H1 (cell line): ENCODE data around the gene PAX8. TPM values are rescaled to one million over a fixed set of nuclear protein-coding genes. Genes with fewer than 3 reads are reported as not detected.

Source experiments
- CTCF ChIA-PET: fragments of 300-600 bp; sonication (Branson Sonifier 250); formaldehyde crosslinking; loops from one replicate; lab custom pipeline; 2021; ENCODE audit not compliant: partially characterized antibody; lab: Charles Lee
- POLR2A ChIA-PET: fragments of 300-600 bp; sonication (Branson Sonifier 250); formaldehyde crosslinking; loops from one replicate; lab custom pipeline; 2021; ENCODE audit warnings: inconsistent platforms; ENCODE audit not compliant: partially characterized antibody; lab: Charles Lee
- DNase-seq, 2 experiments: peaks; one replicate each; pipeline versions ENCODE4 v3.0.0 to v3.0.0-alpha.2; 2010 to 2022; ENCODE audit warnings: low spot score in 2 of 2, low read depth in 1 of 2, mixed read lengths in 1 of 2
- FAIRE-seq: peaks from 2 replicates; lab custom pipeline; 2011; peaks lifted over from hg19 to GRCh38; lab: Jason Lieb, UNC
- H2AFZ ChIP-seq: 2 replicates; pipeline ENCODE4 v1.8.1; 2012; ENCODE audit warnings: low read length, inconsistent platforms
- H2AK5ac ChIP-seq: 2 replicates; pipeline ENCODE4 v1.6.1; 2013; ENCODE audit warnings: low read depth, low read length
- H2BK120ac ChIP-seq: replicated peaks from 2 replicates; pipeline ENCODE3; 2013; ENCODE audit warnings: low read depth, low read length, inconsistent platforms
- H2BK12ac ChIP-seq: 2 replicates; pipeline ENCODE4 v1.6.1; 2013; ENCODE audit warnings: low read depth, low read length
- H2BK15ac ChIP-seq: 2 replicates; pipeline ENCODE4 v1.6.1; 2013; ENCODE audit warnings: low read length
- H2BK20ac ChIP-seq: 2 replicates; pipeline ENCODE4 v1.6.1; 2013; ENCODE audit warnings: low read length
- H2BK5ac ChIP-seq: 2 replicates; pipeline ENCODE4 v1.6.1; 2013; ENCODE audit warnings: low read depth, low read length
- H3K14ac ChIP-seq: 2 replicates; pipeline ENCODE4 v1.6.1; 2013; ENCODE audit warnings: inconsistent platforms; ENCODE audit not compliant: insufficient read length
- H3K18ac ChIP-seq: 2 replicates; pipeline ENCODE4 v1.6.1; 2013; ENCODE audit warnings: low read length; ENCODE audit errors: extremely low read depth
- H3K23ac ChIP-seq: 2 replicates; pipeline ENCODE4 v1.6.1; 2013; ENCODE audit warnings: inconsistent platforms; ENCODE audit not compliant: insufficient read length
- H3K23me2 ChIP-seq: 2 replicates; pipeline ENCODE4 v1.6.1; 2013; ENCODE audit warnings: low read depth, low read length
- H3K27ac ChIP-seq: 2 replicates; pipeline ENCODE4 v1.6.1; 2011; ENCODE audit warnings: low read depth, low read length, inconsistent platforms
- H3K27me3 ChIP-seq, 4 experiments: replicated peaks in 1 of 4; 1 replicate in 1 of 4; 2 replicates in 3 of 4; pipeline versions ENCODE4 v1.6.1 to v1.8.1; 2011 to 2013; ENCODE audit warnings: low read length in 3 of 4, mild to moderate bottlenecking in 3 of 4, inconsistent platforms in 2 of 4, mixed read lengths in 2 of 4, moderate library complexity in 1 of 4; ENCODE audit not compliant: control insufficient read depth in 3 of 4, insufficient read depth in 3 of 4; ENCODE audit errors: extremely low read depth in 1 of 4
- H3K36me3 ChIP-seq, 4 experiments: 2 replicates each; pipeline versions ENCODE4 v1.6.1 to v1.8.1; 2011 to 2013; ENCODE audit warnings: mild to moderate bottlenecking in 4 of 4, low read length in 3 of 4, moderate library complexity in 2 of 4, control low read depth in 1 of 4, inconsistent platforms in 1 of 4; ENCODE audit not compliant: insufficient read depth in 4 of 4, control insufficient read depth in 2 of 4
- H3K4ac ChIP-seq: replicated peaks from 2 replicates; pipeline ENCODE3; 2013; ENCODE audit warnings: low read length, low read depth, mixed read lengths, inconsistent platforms; ENCODE audit not compliant: insufficient read length
- H3K4me1 ChIP-seq, 4 experiments: replicated peaks in 1 of 4; 1 replicate in 1 of 4; 2 replicates in 3 of 4; pipeline versions ENCODE4 v1.6.1 to v1.8.1; 2011 to 2013; ENCODE audit warnings: low read length in 3 of 4, inconsistent platforms in 2 of 4, mixed read lengths in 1 of 4; ENCODE audit not compliant: insufficient read depth in 4 of 4, control insufficient read depth in 3 of 4
- H3K4me2 ChIP-seq, 2 experiments: 2 replicates each; pipeline versions ENCODE4 v1.6.1 to v1.8.1; 2011 to 2013; ENCODE audit warnings: low read depth in 2 of 2, low read length in 2 of 2, control low read depth in 1 of 2, inconsistent platforms in 1 of 2, mild to moderate bottlenecking in 1 of 2; ENCODE audit not compliant: insufficient read depth in 1 of 2
- H3K4me3 ChIP-seq, 4 experiments: fragments of 200-600, 300-600 bp in 1 of 4; sonication (generic), shearing (Covaris generic), sonication (Bioruptor Twin) in 1 of 4; 2 replicates each; pipeline versions ENCODE4 v1.5.1 to v1.8.1; 2011 to 2016; ENCODE audit warnings: low read length in 4 of 4, low read depth in 3 of 4, control low read depth in 2 of 4, inconsistent platforms in 2 of 4, mild to moderate bottlenecking in 2 of 4, mixed read lengths in 1 of 4, moderate library complexity in 1 of 4; ENCODE audit not compliant: insufficient read depth in 2 of 4; ENCODE audit errors: extremely low read depth in 1 of 4
- H3K56ac ChIP-seq: replicated peaks from 2 replicates; pipeline ENCODE3; 2013; ENCODE audit warnings: low read depth, mild to moderate bottlenecking, mixed read lengths, low read length, inconsistent platforms; ENCODE audit not compliant: insufficient read length
- H3K79me1 ChIP-seq: 2 replicates; pipeline ENCODE4 v1.6.1; 2013; ENCODE audit warnings: low read depth, low read length, control low read depth
- H3K79me2 ChIP-seq, 2 experiments: 2 replicates each; pipeline versions ENCODE4 v1.6.1 to v1.8.1; 2012 to 2013; ENCODE audit warnings: low read length in 2 of 2, mild to moderate bottlenecking in 2 of 2, inconsistent platforms in 1 of 2; ENCODE audit not compliant: insufficient read depth in 2 of 2, control insufficient read depth in 1 of 2
- H3K9ac ChIP-seq, 4 experiments: replicated peaks in 1 of 4; 1 replicate in 1 of 4; 2 replicates in 3 of 4; pipeline versions ENCODE4 v1.6.1 to v1.8.1; 2011 to 2013; ENCODE audit warnings: low read depth in 3 of 4, low read length in 3 of 4, control low read depth in 2 of 4, mild to moderate bottlenecking in 2 of 4, moderate library complexity in 2 of 4, inconsistent platforms in 1 of 4; ENCODE audit errors: extremely low read depth in 1 of 4
- H3K9me3 ChIP-seq, 2 experiments: 2 replicates each; pipeline versions ENCODE4 v1.6.1 to v1.8.1; 2012 to 2013; ENCODE audit warnings: mild to moderate bottlenecking in 2 of 2, moderate library complexity in 2 of 2, control low read depth in 1 of 2, inconsistent platforms in 1 of 2, low read depth in 1 of 2, low read length in 1 of 2, mixed read lengths in 1 of 2; ENCODE audit not compliant: insufficient read depth in 2 of 2
- H4K20me1 ChIP-seq, 2 experiments: replicated peaks in 1 of 2; 2 replicates each; pipeline versions ENCODE3 to v1.8.1; 2011 to 2013; ENCODE audit warnings: inconsistent platforms in 2 of 2, low read length in 2 of 2, mild to moderate bottlenecking in 1 of 2; ENCODE audit not compliant: insufficient read depth in 2 of 2, control insufficient read depth in 1 of 2
- H4K5ac ChIP-seq: 2 replicates; pipeline ENCODE4 v1.6.1; 2013; ENCODE audit warnings: low read length, low read depth, mixed read lengths, inconsistent platforms; ENCODE audit not compliant: insufficient read length
- H4K8ac ChIP-seq: 2 replicates; pipeline ENCODE4 v1.8.0; 2013; ENCODE audit warnings: mild to moderate bottlenecking, moderate library complexity, low read length, inconsistent platforms; ENCODE audit not compliant: insufficient read depth; ENCODE audit errors: extremely low read depth
- H4K91ac ChIP-seq: replicated peaks from 2 replicates; pipeline ENCODE3; 2013; ENCODE audit warnings: low read length, mixed read lengths, inconsistent platforms; ENCODE audit not compliant: insufficient read length
- BRCA1 ChIP-seq: IDR thresholded peaks from 2 replicates; pipeline ENCODE4 v1.6.1; 2012; ENCODE audit warnings: low read depth, low read length, improper control_type of control experiment
- RAD21 ChIP-seq, 2 experiments: IDR thresholded peaks in 1 of 2; conservative IDR thresholded peaks in 1 of 2; 2 replicates each; pipeline ENCODE4 v1.6.1; 2011; ENCODE audit warnings: low read depth in 2 of 2, low read length in 2 of 2, improper control_type of control experiment in 1 of 2, inconsistent platforms in 1 of 2, mild to moderate bottlenecking in 1 of 2, moderate library complexity in 1 of 2
- WGBS, 2 experiments: shearing (Covaris generic) in 1 of 2; methylation state at CpG; one replicate each; pipeline versions ENCODE4 v1.1.6 to v1.1.7; 2013 to 2015; ENCODE audit warnings: low lambda C conversion rate in 2 of 2, mixed read lengths in 2 of 2, inconsistent platforms in 1 of 2, low coverage in 1 of 2, missing lambda C conversion rate in 1 of 2; ENCODE audit not compliant: insufficient replicate concordance in 2 of 2, insufficient coverage in 1 of 2, insufficient read length in 1 of 2; ENCODE audit errors: extremely low coverage in 1 of 2, missing lambda C conversion rate in 1 of 2; 5-methylcytosine and 5-hydroxymethylcytosine counted together
- polyA plus RNA-seq, 7 experiments: library from polyadenylated mRNA; depleted of rRNA in 3 of 7; stranded (reverse) in 5 of 7; unstranded in 2 of 7; fragments of >200 nt in 5 of 7; fragments of 200-250 nt in 2 of 7; gene quantifications; 1 replicate in 5 of 7; 2 replicates in 1 of 7; 4 replicates in 1 of 7; pipeline versions ENCODE4 v1.2.1 to v1.2.3, GENCODE V29; 2011 to 2013; ENCODE audit warnings: missing spikeins in 2 of 7, mixed read lengths in 2 of 7
- total RNA-seq: library from RNA; stranded (reverse); fragmentation: NEBNext Ultra II Directional; extraction: Animal tissue kit (Norgen Biotek cat#: 25700); gene quantifications from 2 replicates; pipeline ENCODE4 v1.2.1, GENCODE V29; 2021
- TF ChIP-seq, protein P1 (sequence below), 3 experiments: IDR thresholded peaks; 1 replicate in 2 of 3; 2 replicates in 1 of 3; pipeline versions ENCODE4 v1.5.1 to v1.6.1; 2011; ENCODE audit warnings: low read length in 3 of 3, mild to moderate bottlenecking in 3 of 3, inconsistent platforms in 2 of 3, low read depth in 1 of 3, moderate library complexity in 1 of 3; ENCODE audit not compliant: insufficient read depth in 1 of 3; ENCODE audit errors: control extremely low read depth in 1 of 3

PAX8 gene
- total and polyA plus RNA-seq, 2 of the 8 experiments (the other 6 are each of a cell fraction or from before 2014, with no cell fraction given) = 0.02 TPM; not detected in 1

- Histone ChIP-seq H2BK15ac (no peak overlapping the region), H3K4me2 (no peak overlapping the region), H4K8ac (no peak overlapping the region), H2BK20ac (no peak overlapping the region), H3K27ac (no peak overlapping the region), H3K56ac (no peak overlapping the region), H2BK12ac (no peak overlapping the region), H3K79me2 (no peaks in the 10 kb centered on the region), H3K18ac (no peak overlapping the region; the same call in 1 of the 2 replicates), H4K5ac (no peak overlapping the region), H4K20me1 (no peaks in the 10 kb centered on the region), H2AK5ac (no peak overlapping the region), H3K9me3 (no peaks in the 10 kb centered on the region), H4K91ac (no peak overlapping the region), H3K14ac (no peak overlapping the region), H2AFZ (no peak overlapping the region), H3K9ac (no peak overlapping the region), H3K36me3 (no peaks in the 10 kb centered on the region), H3K4ac (no peak overlapping the region), H2BK5ac (no peak overlapping the region), H2BK120ac (no peak overlapping the region), H3K4me3 (no peak overlapping the region), H3K79me1 (no peaks in the 10 kb centered on the region), H3K23me2 (no peaks in the 10 kb centered on the region), H3K23ac (no peak overlapping the region), H3K4me1 (peaks cover 0 to 8% (median 2%) of the 10 kb centered on the region in 4 experiments; a peak in 4 of 7 replicates), H3K27me3 (no peaks in the 10 kb centered on the region)
- FAIRE-seq (no peak), DNase-seq (no peak)
- TF ChIP-seq BRCA1 (no peak), RAD21 (IDR thresholded peaks at IDR 0.05 in 1 of 2, conservative IDR thresholded peaks at IDR 0.05 in 1 of 2; ENCODE audit: low read depth in 2 of 2, low read length in 2 of 2) (0 out of 4 replicates have a peak, but pooled peaks of 1 of the 2 experiments have one; percentile 4)
- TF ChIP-seq, protein P1, sequence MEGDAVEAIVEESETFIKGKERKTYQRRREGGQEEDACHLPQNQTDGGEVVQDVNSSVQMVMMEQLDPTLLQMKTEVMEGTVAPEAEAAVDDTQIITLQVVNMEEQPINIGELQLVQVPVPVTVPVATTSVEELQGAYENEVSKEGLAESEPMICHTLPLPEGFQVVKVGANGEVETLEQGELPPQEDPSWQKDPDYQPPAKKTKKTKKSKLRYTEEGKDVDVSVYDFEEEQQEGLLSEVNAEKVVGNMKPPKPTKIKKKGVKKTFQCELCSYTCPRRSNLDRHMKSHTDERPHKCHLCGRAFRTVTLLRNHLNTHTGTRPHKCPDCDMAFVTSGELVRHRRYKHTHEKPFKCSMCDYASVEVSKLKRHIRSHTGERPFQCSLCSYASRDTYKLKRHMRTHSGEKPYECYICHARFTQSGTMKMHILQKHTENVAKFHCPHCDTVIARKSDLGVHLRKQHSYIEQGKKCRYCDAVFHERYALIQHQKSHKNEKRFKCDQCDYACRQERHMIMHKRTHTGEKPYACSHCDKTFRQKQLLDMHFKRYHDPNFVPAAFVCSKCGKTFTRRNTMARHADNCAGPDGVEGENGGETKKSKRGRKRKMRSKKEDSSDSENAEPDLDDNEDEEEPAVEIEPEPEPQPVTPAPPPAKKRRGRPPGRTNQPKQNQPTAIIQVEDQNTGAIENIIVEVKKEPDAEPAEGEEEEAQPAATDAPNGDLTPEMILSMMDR (IDR thresholded peaks at IDR 0.05; ENCODE audit: control extremely low read depth in 1 of 3, insufficient read depth in 1 of 3, low read depth in 1 of 3, low read length in 3 of 3) = peak in 1 of 3 experiments; percentile 9; a peak in 1 of 4 replicates
- ChIA-PET CTCF (interaction anchor here (1.5 to 6.2 kb wide), 4 partner anchors 12 to 50 kb away, joined by 3 to 63 read pairs (median 20); no protein-coding TSS in a partner anchor), POLR2A (no interaction called here)
- 87% methylated on average over 7 of the region's 7 CpGs; no CpG with 5 or more reads in 1 of the 2 experiments for WGBS, 2 experiments
Measured at GRCh38 chr2:113176696-113177355, 101.9 kb downstream of the PAX8 start.
